Erythroblast (primary cell): ENCODE data around the gene NANP.

ENCODE experiments used
- GATA1 ChIP-seq: IDR thresholded peaks from 2 replicates; pipeline ENCODE4 v1.6.1; 2011; ENCODE audit warnings: low read depth, mild to moderate bottlenecking, control low read depth, low read length, moderate library complexity
- POLR2A ChIP-seq: IDR thresholded peaks from 2 replicates; pipeline ENCODE4 v1.6.1; 2011; ENCODE audit warnings: mild to moderate bottlenecking, low read length

DNA sequence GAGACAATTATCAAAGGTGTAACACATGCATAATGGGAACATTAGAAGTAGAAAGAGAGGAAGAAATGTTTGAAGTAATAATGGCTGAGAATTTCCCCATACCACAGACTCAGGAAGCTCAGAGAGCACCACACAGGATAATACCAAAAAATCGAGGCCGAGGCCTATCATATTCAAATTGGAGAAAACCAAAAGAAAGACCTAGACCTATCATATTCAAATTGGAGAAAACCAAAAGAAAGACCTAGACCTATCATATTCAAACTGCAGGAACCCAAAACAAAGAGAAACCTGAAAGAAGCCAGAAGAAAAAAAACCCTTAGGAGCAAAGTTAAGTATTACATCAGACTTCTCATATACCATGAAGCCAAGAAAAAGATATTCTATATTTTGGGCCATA is 56.5 kb downstream of the NANP start:
- no peak for TF ChIP-seq POLR2A
- TF ChIP-seq GATA1 = no peak
